ENCODE results near the gene PNMA8B. TPM values are rescaled to one million over a fixed set of nuclear protein-coding genes. Genes with fewer than 3 reads are reported as not detected.

PNMA8B gene
- total RNA-seq, 1 experiment from 2014 or later = 1.5 TPM

DNA sequence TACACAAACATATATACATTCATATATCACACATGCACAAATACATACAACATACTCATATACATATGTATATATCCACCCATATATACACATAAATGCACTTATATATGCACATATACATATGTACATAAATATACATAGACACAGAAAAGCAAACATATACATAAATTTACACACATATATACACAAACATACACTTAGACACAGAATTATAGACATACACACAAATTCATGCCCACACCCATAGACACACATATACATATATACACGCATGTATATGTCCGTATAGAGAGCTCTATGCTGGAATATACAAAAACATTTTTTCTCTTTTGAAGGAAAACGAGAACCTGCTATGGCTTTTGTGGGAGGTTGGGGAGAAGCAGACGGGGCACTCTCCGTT lies 44.9 kb downstream of the PNMA8B start:
- Histone ChIP-seq H3K79me1 (ENCODE audit: insufficient read depth, low read depth, low read length, poor library complexity, severe bottlenecking) (no peaks in the 10 kb centered on the region), H2AFZ (ENCODE audit: low read length) (no peak overlapping the region), H3T11ph (ENCODE audit: low read length) (no peak overlapping the region), H3K56ac (ENCODE audit: insufficient read length, low read depth, low read length) (no peak overlapping the region), H3K27me3 (ENCODE audit: insufficient read depth, low read length) (no peaks in the 10 kb centered on the region), H3K4me2 (ENCODE audit: insufficient read depth, insufficient read length, low read length) (no peak overlapping the region), H3K23ac (ENCODE audit: insufficient read length, low read depth, low read length) (no peak overlapping the region), H3K9me3 (ENCODE audit: control insufficient read depth, low read depth, low read length) (no peaks in the 10 kb centered on the region), H3K18ac (ENCODE audit: insufficient read length, low read depth, low read length) (no peak overlapping the region), H4K5ac (ENCODE audit: insufficient read length, low read depth, low read length) (no peak overlapping the region), H4K20me1 (ENCODE audit: control insufficient read depth, insufficient read depth, insufficient read length) (no peaks in the 10 kb centered on the region), H2BK12ac (ENCODE audit: insufficient read length, low read depth, low read length) (no peak overlapping the region), H3K23me2 (ENCODE audit: insufficient read length, low read depth, low read length, poor library complexity, severe bottlenecking) (no peaks in the 10 kb centered on the region), H2BK15ac (ENCODE audit: low read depth, low read length) (no peak overlapping the region), H3K27ac (ENCODE audit: insufficient read length, low read depth, low read length) (no peak overlapping the region), H3K4ac (ENCODE audit: low read depth, low read length) (no peak overlapping the region), H2AK5ac (ENCODE audit: insufficient read length, low read length) (no peak overlapping the region), H2BK5ac (ENCODE audit: insufficient read length, low read length) (no peak overlapping the region), H2BK20ac (ENCODE audit: low read depth, low read length, poor library complexity, severe bottlenecking) (no peak overlapping the region), H4K91ac (ENCODE audit: insufficient read length, low read depth, low read length) (no peak overlapping the region), H3K14ac (ENCODE audit: insufficient read depth, low read length) (no peak overlapping the region), H3K79me2 (ENCODE audit: insufficient read depth, low read length) (no peaks in the 10 kb centered on the region), H2BK120ac (ENCODE audit: low read depth, low read length, poor library complexity, severe bottlenecking) (no peak overlapping the region), H4K8ac (replicated peaks; ENCODE audit: insufficient read length, low read depth, low read length) (no peak overlapping the region), H3K4me1 (ENCODE audit: insufficient read depth, low read length) (no peaks in the 10 kb centered on the region), H3K9ac (ENCODE audit: extremely low read depth, insufficient read length, low read length) (no peak overlapping the region)
- WGBS (ENCODE audit: extremely low coverage, insufficient read length, low lambda C conversion rate) = no CpG with 5 or more reads among the region's 5 CpGs
- peaks cover 5 to 7% of the 10 kb centered on the region in 2 experiments; a peak in 4 of 5 replicates for H3K9me3 Mint-ChIP-seq
- no peaks in the 10 kb centered on the region for H3K4me1 Mint-ChIP-seq
- peaks cover 3% of the 10 kb centered on the region; the same call in 1 of the 2 replicates for H3K27me3 Mint-ChIP-seq (ENCODE audit: low read depth)
- TF ChIP-seq CTCF (conservative IDR thresholded peaks at IDR 0.05) = no peak
- no peaks in the 10 kb centered on the region for H3K36me3 Mint-ChIP-seq (ENCODE audit: insufficient read depth in 1 of 3, low read depth in 3 of 3)
- no peak overlapping the region for H3K4me3 Mint-ChIP-seq
- no peak overlapping the region for H3K27ac Mint-ChIP-seq
- DNase-seq = no peak
